AG04449 (cell line): ENCODE results near the gene FNDC10.
A peak's percentile ranks its signal among the peaks of the same experiment; 100 is the strongest.
"Not testable (repeated sequence)": the region's sequence is repeated elsewhere in the genome, so short reads cannot be mapped to it uniquely, and the experiment has no call there.

ENCODE experiments used
- CTCF ChIA-PET: fragments of 350-600 bp; formaldehyde crosslinking; extraction: SDS; loops from one replicate; lab custom pipeline; 2021; ENCODE audit warnings: antibody characterized with exemption; lab: Yijun Ruan, JAX
- POLR2A ChIA-PET: fragments of 400-600, 350-600 bp; formaldehyde crosslinking; extraction: SDS; loops from one replicate; lab custom pipeline; 2020; ENCODE audit warnings: antibody characterized with exemption, inconsistent platforms; lab: Yijun Ruan, JAX
- DNase-seq: peaks from one replicate; pipeline ENCODE4 v3.0.0-alpha.2; 2010; ENCODE audit warnings: low read depth, low spot score
- H3K4me3 ChIP-seq: 2 replicates; pipeline ENCODE4 v1.5.1; 2011; ENCODE audit warnings: low read depth, mild to moderate bottlenecking, control low read depth, low read length
- CTCF ChIP-seq: IDR thresholded peaks from one replicate; pipeline ENCODE4 v1.5.1; 2011; ENCODE audit warnings: mild to moderate bottlenecking, moderate library complexity, low read length, control low read depth, inconsistent platforms; ENCODE audit not compliant: insufficient read depth; ENCODE audit errors: missing control alignments

FNDC10 gene

GRCh38 chr1:1597275-1597930, 2.5 kb downstream of the FNDC10 start:
- ChIA-PET CTCF (interaction anchor here (1.0 to 1.3 kb wide), 3 partner anchors 16 to 38 kb away, joined by 3 read pairs; no protein-coding TSS in a partner anchor), POLR2A (interaction anchor here (1.2 kb wide), 1 partner anchor 18 kb away, joined by 5 read pairs; the partner anchor contains the start of gene MIB2)
- TF ChIP-seq CTCF: peak; percentile 45
- no peak for DNase-seq
- no peak overlapping the region for H3K4me3 ChIP-seq

- DNase-seq: no peak
- POLR2A ChIA-PET: interaction anchor here (1.2 kb wide), 1 partner anchor 19 kb away, joined by 5 read pairs; the partner anchor contains the start of gene MIB2
- no peak for TF ChIP-seq CTCF
- CTCF ChIA-PET: interaction anchor here (1.3 kb wide), 1 partner anchor 17 kb away, joined by 3 read pairs; no protein-coding TSS in a partner anchor
- no peak overlapping the region for H3K4me3 ChIP-seq
These were observed 3.3 kb downstream of the FNDC10 start for GRCh38 chr1:1596493-1597274.

GRCh38 chr1:1595341-1595740, 4.6 kb downstream of the FNDC10 start:
- H3K4me3 ChIP-seq, POLR2A ChIA-PET, DNase-seq, CTCF ChIA-PET: not testable (repeated sequence)

- POLR2A ChIA-PET: no interaction called here
- TF ChIP-seq CTCF: no peak
- CTCF ChIA-PET: no interaction called here
- H3K4me3 ChIP-seq: no peak overlapping the region
- DNase-seq: no peak
These were observed 5.2 kb downstream of the FNDC10 start for GRCh38 chr1:1594602-1595260.

- no peak for TF ChIP-seq CTCF
- ChIA-PET CTCF (no interaction called here), POLR2A (no interaction called here)
- DNase-seq: no peak
- no peak overlapping the region for H3K4me3 ChIP-seq
These were observed 5.9 kb downstream of the FNDC10 start for GRCh38 chr1:1593834-1594601.

GRCh38 chr1:1591452-1591851, 8.5 kb downstream of the FNDC10 start:
- POLR2A ChIA-PET: no interaction called here
- CTCF ChIA-PET: no interaction called here

More at GRCh38 chr1:1591452-1591851, 8.5 kb downstream of the FNDC10 start:
- no peak for DNase-seq
- H3K4me3 ChIP-seq: no peak overlapping the region
- no peak for TF ChIP-seq CTCF
